ENCODE measurements around the gene RUNX2.

- TF ChIP-seq CTCF (IDR thresholded peaks at IDR 0.05; ENCODE audit: low read depth, low read length) (no peak), POLR2A (IDR thresholded peaks at IDR 0.05; ENCODE audit: extremely low read depth, insufficient read length) (no peak), MYC (IDR thresholded peaks at IDR 0.05; ENCODE audit: low read depth, low read length) (no peak)
Measured at GRCh38 chr6:45398075-45398813, 70.1 kb downstream of the RUNX2 start.

All from NB4 (cell line).